Thyroid gland (tissue), 4 donors: ENCODE measurements around the gene ETS1. TPM values are rescaled to one million over a fixed set of nuclear protein-coding genes. Genes with fewer than 3 reads are reported as not detected.
A peak's percentile ranks its signal among the peaks of the same experiment; 100 is the strongest.

Source experiments
- DNase-seq, 2 donors: peaks; one replicate each; pipeline ENCODE4 v3.0.0-alpha.2; 2019
- H3K27ac ChIP-seq, 3 donors: fragments of 200-600 bp; sonication (generic); 1 replicate in 2 of 3; 2 replicates in 1 of 3; pipeline ENCODE4 v1.5.1; 2016 to 2019; ENCODE audit warnings: mild to moderate bottlenecking in 1 of 3, moderate library complexity in 1 of 3
- H3K27me3 ChIP-seq: fragments of 200-600 bp; sonication (generic); one replicate; pipeline ENCODE4 v1.5.1; 2019
- H3K36me3 ChIP-seq, 2 donors: fragments of 200-600 bp; sonication (generic); one replicate each; pipeline ENCODE4 v1.5.1; 2016 to 2019
- H3K4me1 ChIP-seq, 2 donors: fragments of 200-600 bp; sonication (generic); one replicate each; pipeline ENCODE4 v1.5.1; 2017 to 2019
- H3K4me3 ChIP-seq, 3 donors: fragments of 200-600 bp; sonication (generic); replicated peaks in 1 of 3; 1 replicate in 2 of 3; 2 replicates in 1 of 3; pipeline ENCODE4 v1.5.1; 2016; ENCODE audit warnings: mild to moderate bottlenecking in 1 of 3
- H3K9me3 ChIP-seq: fragments of 200-600 bp; sonication (generic); one replicate; pipeline ENCODE4 v1.5.1; 2017
- POLR2A ChIP-seq, 2 donors: fragments of 450-650 bp; IDR thresholded peaks; one replicate each; pipeline ENCODE4 v1.6.1; 2017; ENCODE audit warnings: antibody characterized with exemption in 2 of 2, mild to moderate bottlenecking in 2 of 2, moderate library complexity in 1 of 2
- WGBS, 2 donors: methylation state at CpG; one replicate each; pipeline ENCODE4 v1.1.5; 2017; 5-methylcytosine and 5-hydroxymethylcytosine counted together
- intact Hi-C: fragments of 100-400 bp; cut with DNase I; formaldehyde crosslinking; loops from one replicate; pipeline ENCODE4 v1.15.1; 2023
- total RNA-seq, 4 donors: library from RNA; depleted of rRNA; stranded (reverse); fragments of >200 nt; gene quantifications; one replicate each; pipeline ENCODE4 v1.2.3, GENCODE V29; 2016
- TF ChIP-seq, protein P1 (sequence below), 6 experiments: fragments of 200-600 bp in 3 of 6; fragments of 450-650 bp in 3 of 6; sonication (generic) in 3 of 6; IDR thresholded peaks; one replicate each; pipeline ENCODE4 v1.5.1; 2016 to 2019; ENCODE audit warnings: antibody characterized with exemption in 6 of 6, mild to moderate bottlenecking in 2 of 6, inconsistent platforms in 1 of 6, moderate library complexity in 1 of 6

ETS1 gene
- total RNA-seq, 4 donors from 2014 or later = 38.4 to 79.4 (median 58.4) TPM

DNA sequence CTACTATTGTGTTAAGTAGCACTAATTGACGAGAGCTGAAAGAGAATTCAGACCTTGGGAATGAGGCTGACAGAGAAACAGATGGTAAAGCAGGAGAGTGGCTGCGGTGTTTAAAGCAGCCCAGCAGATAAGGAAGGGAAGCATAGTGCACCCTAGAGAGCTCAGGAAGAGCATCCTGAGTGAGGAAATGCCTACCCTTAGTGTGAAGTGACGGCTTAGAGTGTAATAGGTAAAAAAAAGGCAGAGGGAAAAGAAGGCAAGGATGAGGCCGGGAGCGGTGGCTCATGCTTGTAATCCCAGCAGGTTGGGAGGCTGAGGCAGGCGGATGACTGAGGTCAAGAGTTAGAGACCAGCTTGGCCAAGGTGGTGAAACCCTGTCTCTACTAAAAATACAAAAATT is 22.4 kb upstream of the ETS1 start:
- Histone ChIP-seq H3K27me3 (no peaks in the 10 kb centered on the region), H3K9me3 (no peaks in the 10 kb centered on the region), H3K36me3 (no peaks in the 10 kb centered on the region), H3K4me1 (peaks cover 0 to 8% of the 10 kb centered on the region in 2 donors), H3K4me3 (no peak overlapping the region), H3K27ac (no peak overlapping the region)
- TF ChIP-seq, protein P1, sequence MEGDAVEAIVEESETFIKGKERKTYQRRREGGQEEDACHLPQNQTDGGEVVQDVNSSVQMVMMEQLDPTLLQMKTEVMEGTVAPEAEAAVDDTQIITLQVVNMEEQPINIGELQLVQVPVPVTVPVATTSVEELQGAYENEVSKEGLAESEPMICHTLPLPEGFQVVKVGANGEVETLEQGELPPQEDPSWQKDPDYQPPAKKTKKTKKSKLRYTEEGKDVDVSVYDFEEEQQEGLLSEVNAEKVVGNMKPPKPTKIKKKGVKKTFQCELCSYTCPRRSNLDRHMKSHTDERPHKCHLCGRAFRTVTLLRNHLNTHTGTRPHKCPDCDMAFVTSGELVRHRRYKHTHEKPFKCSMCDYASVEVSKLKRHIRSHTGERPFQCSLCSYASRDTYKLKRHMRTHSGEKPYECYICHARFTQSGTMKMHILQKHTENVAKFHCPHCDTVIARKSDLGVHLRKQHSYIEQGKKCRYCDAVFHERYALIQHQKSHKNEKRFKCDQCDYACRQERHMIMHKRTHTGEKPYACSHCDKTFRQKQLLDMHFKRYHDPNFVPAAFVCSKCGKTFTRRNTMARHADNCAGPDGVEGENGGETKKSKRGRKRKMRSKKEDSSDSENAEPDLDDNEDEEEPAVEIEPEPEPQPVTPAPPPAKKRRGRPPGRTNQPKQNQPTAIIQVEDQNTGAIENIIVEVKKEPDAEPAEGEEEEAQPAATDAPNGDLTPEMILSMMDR (IDR thresholded peaks at IDR 0.05) = no peak
- TF ChIP-seq POLR2A (IDR thresholded peaks at IDR 0.05) = no peak
- intact Hi-C loops = no loop called here
- WGBS, 2 donors = 84 to 86% methylated on average over 6 of the region's 6 CpGs
- DNase-seq = no peak

- WGBS, 2 donors = 69 to 72% methylated on average over 10 of the region's 10 CpGs
- intact Hi-C loops = no loop called here
- no peak for TF ChIP-seq POLR2A (IDR thresholded peaks at IDR 0.05)
- TF ChIP-seq, protein P1 (IDR thresholded peaks at IDR 0.05) = no peak
- H3K9me3 ChIP-seq = no peaks in the 10 kb centered on the region
- no peak for DNase-seq
- H3K27ac ChIP-seq = no peak overlapping the region
- H3K27me3 ChIP-seq = no peaks in the 10 kb centered on the region
- H3K4me3 ChIP-seq = no peak overlapping the region
- H3K4me1 ChIP-seq = peaks cover 0 to 8% of the 10 kb centered on the region in 2 donors
- H3K36me3 ChIP-seq = no peaks in the 10 kb centered on the region
These were observed 21.5 kb upstream of the ETS1 start for GRCh38 chr11:128608746-128609407.

GRCh38 chr11:128607819-128608218 is 20.5 kb upstream of the ETS1 start:
- H3K36me3 ChIP-seq = no peaks in the 10 kb centered on the region
- no peak overlapping the region for H3K27ac ChIP-seq
- TF ChIP-seq POLR2A (IDR thresholded peaks at IDR 0.05) = no peak
- TF ChIP-seq, protein P1 (IDR thresholded peaks at IDR 0.05) = no peak
- intact Hi-C loops = no loop called here
- no peak overlapping the region for H3K4me3 ChIP-seq
- peaks cover 0 to 8% of the 10 kb centered on the region in 2 donors for H3K4me1 ChIP-seq
- WGBS, 2 donors = 83 to 85% methylated on average over 5 of the region's 5 CpGs
- H3K9me3 ChIP-seq = no peaks in the 10 kb centered on the region
- no peak for DNase-seq
- no peaks in the 10 kb centered on the region for H3K27me3 ChIP-seq

- H3K9me3 ChIP-seq = no peaks in the 10 kb centered on the region
- H3K4me3 ChIP-seq = no peak overlapping the region
- no peaks in the 10 kb centered on the region for H3K36me3 ChIP-seq
- DNase-seq = no peak
- WGBS, 2 donors = 70 to 89% methylated on average over 5 of the region's 5 CpGs
- TF ChIP-seq POLR2A (IDR thresholded peaks at IDR 0.05) = no peak
- TF ChIP-seq, protein P1 (IDR thresholded peaks at IDR 0.05) = no peak
- H3K27ac ChIP-seq = peak overlapping the region in 1 of 3 donors; percentile 51
- H3K4me1 ChIP-seq = no peaks in the 10 kb centered on the region
- intact Hi-C loops = no loop called here
- H3K27me3 ChIP-seq = no peaks in the 10 kb centered on the region
These were observed 17.4 kb upstream of the ETS1 start for GRCh38 chr11:128604723-128605122.

DNA sequence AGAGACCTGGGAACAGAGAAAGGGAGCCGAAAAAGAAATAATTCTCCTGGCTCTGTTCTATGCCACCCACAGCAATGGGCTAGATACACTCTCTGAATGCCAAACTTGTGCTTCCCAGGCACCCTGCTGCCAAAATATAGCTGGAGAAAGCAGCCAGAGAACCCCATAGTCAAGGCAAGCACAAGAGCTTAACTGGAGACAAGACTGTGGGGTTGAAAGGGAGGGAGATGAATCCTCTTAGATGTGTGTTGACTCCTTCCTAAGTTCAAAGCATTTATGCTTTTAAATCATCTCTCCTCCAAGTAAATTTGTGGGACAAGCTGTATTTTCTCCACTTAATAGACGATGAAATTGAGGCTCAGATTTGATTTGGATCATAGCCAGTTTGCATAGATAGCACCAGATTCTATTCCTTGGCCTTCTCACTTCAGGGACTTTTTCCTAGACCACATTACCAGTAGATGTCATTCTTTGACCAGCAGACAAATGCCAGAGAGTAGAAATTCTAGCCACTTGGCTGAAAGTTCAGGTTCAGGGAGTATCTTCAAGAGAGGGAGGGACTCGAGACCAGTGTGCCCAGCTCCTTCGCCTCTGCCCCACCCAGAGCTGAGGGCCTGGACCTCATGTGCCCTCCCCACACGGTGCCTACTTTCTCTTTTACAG is 16.5 kb upstream of the ETS1 start:
- no peaks in the 10 kb centered on the region for H3K4me1 ChIP-seq
- intact Hi-C loops = no loop called here
- 64 to 70% methylated on average over 5 of the region's 5 CpGs for WGBS, 2 donors
- no peaks in the 10 kb centered on the region for H3K9me3 ChIP-seq
- no peaks in the 10 kb centered on the region for H3K27me3 ChIP-seq
- no peak for DNase-seq
- H3K4me3 ChIP-seq = no peak overlapping the region
- H3K36me3 ChIP-seq = no peaks in the 10 kb centered on the region
- peak overlapping the region in 1 of 3 donors; percentile 51 for H3K27ac ChIP-seq
- TF ChIP-seq, protein P1 (IDR thresholded peaks at IDR 0.05) = no peak
- TF ChIP-seq POLR2A (IDR thresholded peaks at IDR 0.05) = no peak
